AG09309 (cell line): ENCODE measurements around the gene CYP39A1.

Experiments used
- DNase-seq: peaks from one replicate; pipeline ENCODE4 v3.0.0-alpha.2; 2010; ENCODE audit warnings: low read depth
- H3K4me3 ChIP-seq: 2 replicates; pipeline ENCODE4 v1.5.1; 2011; ENCODE audit warnings: mild to moderate bottlenecking, low read depth, low read length, moderate library complexity; ENCODE audit not compliant: control insufficient read depth
- TF ChIP-seq, protein P1 (sequence below): IDR thresholded peaks from 2 replicates; pipeline ENCODE4 v1.5.1; 2011; ENCODE audit warnings: mild to moderate bottlenecking, low read depth, low read length, inconsistent platforms; ENCODE audit not compliant: insufficient read depth, control insufficient read depth; ENCODE audit errors: missing control alignments

Gene CYP39A1

DNA sequence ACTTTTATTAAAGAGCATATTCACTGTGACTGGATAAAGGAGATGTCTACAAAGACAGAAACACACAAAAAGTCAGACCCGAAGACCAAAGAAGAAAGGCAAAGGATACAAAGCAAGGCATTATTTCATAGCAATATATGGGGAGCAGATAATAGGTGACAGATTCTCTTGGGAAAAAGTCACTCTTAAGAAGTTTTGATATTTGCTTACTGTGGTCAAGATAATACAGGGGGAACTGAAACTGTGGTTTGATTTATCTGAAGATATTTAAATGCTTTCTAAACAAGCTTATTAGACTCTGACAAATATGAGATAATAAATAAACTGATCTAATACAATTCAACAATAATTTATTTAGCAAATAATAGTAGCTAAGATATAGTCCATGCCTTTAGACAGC, 14.7 kb downstream of the CYP39A1 start:
- no peak for DNase-seq
- TF ChIP-seq, protein P1, sequence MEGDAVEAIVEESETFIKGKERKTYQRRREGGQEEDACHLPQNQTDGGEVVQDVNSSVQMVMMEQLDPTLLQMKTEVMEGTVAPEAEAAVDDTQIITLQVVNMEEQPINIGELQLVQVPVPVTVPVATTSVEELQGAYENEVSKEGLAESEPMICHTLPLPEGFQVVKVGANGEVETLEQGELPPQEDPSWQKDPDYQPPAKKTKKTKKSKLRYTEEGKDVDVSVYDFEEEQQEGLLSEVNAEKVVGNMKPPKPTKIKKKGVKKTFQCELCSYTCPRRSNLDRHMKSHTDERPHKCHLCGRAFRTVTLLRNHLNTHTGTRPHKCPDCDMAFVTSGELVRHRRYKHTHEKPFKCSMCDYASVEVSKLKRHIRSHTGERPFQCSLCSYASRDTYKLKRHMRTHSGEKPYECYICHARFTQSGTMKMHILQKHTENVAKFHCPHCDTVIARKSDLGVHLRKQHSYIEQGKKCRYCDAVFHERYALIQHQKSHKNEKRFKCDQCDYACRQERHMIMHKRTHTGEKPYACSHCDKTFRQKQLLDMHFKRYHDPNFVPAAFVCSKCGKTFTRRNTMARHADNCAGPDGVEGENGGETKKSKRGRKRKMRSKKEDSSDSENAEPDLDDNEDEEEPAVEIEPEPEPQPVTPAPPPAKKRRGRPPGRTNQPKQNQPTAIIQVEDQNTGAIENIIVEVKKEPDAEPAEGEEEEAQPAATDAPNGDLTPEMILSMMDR, result no peak
- H3K4me3 ChIP-seq, result no peak overlapping the region

DNA sequence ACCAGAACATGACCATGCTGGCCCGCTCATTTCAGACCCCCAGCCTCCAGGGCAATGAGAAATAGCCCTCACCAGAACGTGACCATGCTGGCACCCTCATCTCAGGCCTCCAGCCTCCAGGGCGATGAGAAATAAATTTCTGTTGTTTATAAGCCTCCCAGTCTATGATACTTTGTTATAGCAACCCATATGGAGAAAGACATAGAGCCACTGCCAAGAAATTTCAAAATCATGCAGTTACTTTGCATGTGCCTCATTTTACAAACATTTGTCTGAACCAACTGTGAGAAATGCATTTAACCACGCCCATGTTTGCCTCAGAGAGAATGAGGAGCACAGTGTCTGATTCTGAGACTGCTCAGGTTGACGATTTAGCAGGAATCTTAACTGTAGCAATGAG, 15.5 kb downstream of the CYP39A1 start:
- TF ChIP-seq, protein P1, result no peak
- peak; percentile 69 for DNase-seq
- H3K4me3 ChIP-seq, result no peak overlapping the region

DNA sequence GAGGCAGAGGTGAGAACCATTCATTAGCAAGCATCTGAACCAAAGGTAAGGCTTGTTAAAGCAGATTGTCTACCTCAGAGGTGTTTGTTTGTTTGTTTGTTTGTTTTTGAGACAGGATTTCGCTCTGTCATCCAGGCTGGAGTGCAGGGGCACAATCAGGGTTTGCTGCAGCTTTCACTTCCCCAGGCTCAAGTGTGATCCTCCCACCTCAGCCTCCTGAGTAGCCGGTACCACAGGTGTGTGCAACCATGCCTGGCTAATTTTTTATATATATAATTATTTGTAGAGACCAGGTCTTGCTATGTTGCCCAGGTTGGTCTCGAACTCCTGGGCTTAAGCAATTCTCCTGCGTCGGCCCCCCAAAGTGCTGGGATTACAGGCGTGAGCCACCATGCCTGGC, 17.2 kb downstream of the CYP39A1 start:
- TF ChIP-seq, protein P1, result no peak
- DNase-seq, result no peak
- H3K4me3 ChIP-seq, result no peak overlapping the region

DNA sequence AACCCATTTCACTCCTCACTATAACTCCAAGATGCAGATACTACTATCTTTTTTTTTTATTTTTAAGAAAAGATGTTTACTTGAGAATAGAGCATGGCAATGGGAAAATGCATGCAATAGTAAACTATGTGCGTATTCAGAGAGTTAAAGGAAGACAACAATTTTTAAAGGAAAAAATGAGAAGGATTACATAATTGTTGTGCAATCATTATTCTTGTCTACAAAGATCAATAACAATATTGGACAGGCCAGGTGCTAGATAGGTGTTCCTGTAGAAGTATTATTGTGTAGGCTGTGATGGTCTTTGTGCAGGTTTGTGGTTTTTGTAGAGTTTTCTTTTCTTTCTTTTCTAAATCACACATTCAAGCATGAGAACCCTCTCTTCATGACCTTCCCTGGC, 20.6 kb downstream of the CYP39A1 start:
- TF ChIP-seq, protein P1, result no peak
- H3K4me3 ChIP-seq, result no peak overlapping the region
- no peak for DNase-seq

DNA sequence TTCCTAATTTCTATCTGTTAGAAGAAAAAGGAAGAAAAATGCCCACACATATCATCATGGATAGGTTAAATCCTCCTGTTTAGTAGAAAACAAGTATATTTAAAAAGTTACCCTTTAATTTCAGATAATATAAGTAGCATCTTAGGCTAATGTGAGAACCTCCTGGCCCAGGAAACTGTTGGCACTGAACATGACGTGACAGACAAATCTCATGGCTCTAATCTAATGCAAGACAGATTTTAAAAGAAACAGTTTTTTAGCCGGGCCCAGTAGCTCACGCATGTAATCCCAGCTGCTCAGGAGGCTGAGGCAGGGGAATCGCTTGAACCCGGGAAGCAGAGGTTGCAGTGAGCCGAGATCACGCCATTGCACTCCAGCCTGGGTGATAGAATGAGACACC, 22.9 kb downstream of the CYP39A1 start:
- no peak overlapping the region for H3K4me3 ChIP-seq
- no peak for DNase-seq
- TF ChIP-seq, protein P1, result no peak

DNA sequence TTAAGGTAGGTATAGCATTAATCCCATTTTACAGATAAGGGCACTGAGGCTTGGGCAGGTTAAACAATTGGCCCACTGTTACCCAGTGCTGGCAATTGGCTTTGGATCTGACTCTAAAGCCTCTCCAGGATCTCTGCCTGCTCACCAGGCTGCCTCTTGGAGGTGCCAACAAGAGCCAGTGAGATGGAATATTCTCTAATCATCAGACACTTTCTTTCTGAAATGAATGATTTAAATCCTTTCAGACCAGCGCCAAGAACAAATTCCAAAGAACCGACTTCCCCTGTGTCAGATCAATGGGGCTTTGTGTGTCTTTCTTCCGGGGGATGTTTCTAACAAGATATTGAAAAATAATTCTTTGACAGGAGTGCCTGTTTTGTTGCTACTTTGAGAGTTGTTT, 23.6 kb downstream of the CYP39A1 start:
- no peak overlapping the region for H3K4me3 ChIP-seq
- DNase-seq, result no peak

More for the DNA sequence above, 23.6 kb downstream of the CYP39A1 start:
- TF ChIP-seq, protein P1, result no peak
